Activated naive CD4-positive, alpha-beta T cell treated with anti-CD3 and anti-CD28 coated beads, Interleukin-2, amount 10 ng/mL, durations not matched to agents 7 days and 5 days (primary cell): ENCODE data around the gene CUL2.
"Not testable (repeated sequence)": the region's sequence is repeated elsewhere in the genome, so short reads cannot be mapped to it uniquely, and the experiment has no call there.

ENCODE experiments used
- CTCF ChIA-PET: fragments of 350-600 bp; sonication (Branson Sonifier 250); formaldehyde crosslinking; loops from one replicate; lab custom pipeline; 2021; ENCODE audit warnings: antibody characterized with exemption; lab: Charles Lee
- DNase-seq: peaks from one replicate; pipeline ENCODE4 v3.0.0-alpha.2; 2020
- H3K27ac Mint-ChIP-seq: one replicate; pipeline ENCODE4 v1.8.0; 2021; ENCODE audit warnings: mild to moderate bottlenecking, moderate library complexity, mixed read lengths
- H3K27me3 Mint-ChIP-seq: one replicate; pipeline ENCODE4 v1.8.0; 2021; ENCODE audit warnings: mild to moderate bottlenecking, mixed read lengths
- H3K36me3 Mint-ChIP-seq: one replicate; pipeline ENCODE4 v1.8.0; 2021; ENCODE audit warnings: mixed read lengths
- H3K4me1 Mint-ChIP-seq: one replicate; pipeline ENCODE4 v1.8.0; 2021; ENCODE audit warnings: mixed read lengths
- H3K4me3 Mint-ChIP-seq: one replicate; pipeline ENCODE4 v1.8.0; 2021; ENCODE audit warnings: mild to moderate bottlenecking, moderate library complexity, mixed read lengths
- H3K9me3 Mint-ChIP-seq: one replicate; pipeline ENCODE4 v1.8.0; 2021; ENCODE audit warnings: mixed read lengths

The CUL2 gene

GRCh38 chr10:35103882-35104281, 13.7 kb upstream of the CUL2 start:
- Mint-ChIP-seq H3K36me3 (no peaks in the 10 kb centered on the region), H3K9me3 (no peaks in the 10 kb centered on the region), H3K4me3 (no peak overlapping the region), H3K4me1 (no peaks in the 10 kb centered on the region), H3K27ac (no peak overlapping the region), H3K27me3 (peaks cover 7% of the 10 kb centered on the region)
- CTCF ChIA-PET, result interaction anchor here (0.7 kb wide), 1 partner anchor 368 kb away, joined by 4 read pairs; no protein-coding TSS in a partner anchor
- DNase-seq, result no peak

- H3K9me3 Mint-ChIP-seq, result peaks cover 3% of the 10 kb centered on the region
- no peaks in the 10 kb centered on the region for H3K36me3 Mint-ChIP-seq
- no peak overlapping the region for H3K27ac Mint-ChIP-seq
- CTCF ChIA-PET, result no interaction called here
- no peaks in the 10 kb centered on the region for H3K4me1 Mint-ChIP-seq
- no peak for DNase-seq
- no peak overlapping the region for H3K4me3 Mint-ChIP-seq
- peaks cover 26% of the 10 kb centered on the region for H3K27me3 Mint-ChIP-seq
These were observed 7.4 kb upstream of the CUL2 start for GRCh38 chr10:35097510-35097909.

- Mint-ChIP-seq H3K27ac (no peak overlapping the region), H3K4me3 (no peak overlapping the region), H3K27me3 (peaks cover 26% of the 10 kb centered on the region), H3K4me1 (peaks cover 2% of the 10 kb centered on the region), H3K36me3 (no peaks in the 10 kb centered on the region), H3K9me3 (peaks cover 3% of the 10 kb centered on the region)
- CTCF ChIA-PET, result interaction anchor here (0.6 to 1.3 kb wide), 4 partner anchors 51 to 862 kb away, joined by 3 to 4 read pairs (median 3); no protein-coding TSS in a partner anchor
- no peak for DNase-seq
These were observed 6.2 kb upstream of the CUL2 start for GRCh38 chr10:35096312-35096711.

- Mint-ChIP-seq H3K4me3 (no peak overlapping the region), H3K27ac (no peak overlapping the region), H3K4me1 (peaks cover 27% of the 10 kb centered on the region), H3K9me3 (peaks cover 3% of the 10 kb centered on the region), H3K27me3 (peaks cover 22% of the 10 kb centered on the region), H3K36me3 (peaks cover 9% of the 10 kb centered on the region)
- CTCF ChIA-PET, result no interaction called here
- no peak for DNase-seq
These were observed 2.7 kb upstream of the CUL2 start for GRCh38 chr10:35092851-35093250.

- Mint-ChIP-seq H3K4me1 (peaks cover 33% of the 10 kb centered on the region), H3K27ac (no peak overlapping the region), H3K27me3 (peaks cover 17% of the 10 kb centered on the region), H3K36me3 (peaks cover 16% of the 10 kb centered on the region), H3K9me3 (peaks cover 3% of the 10 kb centered on the region), H3K4me3 (no peak overlapping the region)
- CTCF ChIA-PET, result interaction anchor here (1.8 kb wide), 1 partner anchor 29 kb away, joined by 6 read pairs; no protein-coding TSS in a partner anchor
- no peak for DNase-seq
These were observed 2.1 kb upstream of the CUL2 start for GRCh38 chr10:35091994-35092790.

- Mint-ChIP-seq H3K9me3 (peaks cover 3% of the 10 kb centered on the region), H3K36me3 (peaks cover 18% of the 10 kb centered on the region), H3K4me1 (peaks cover 45% of the 10 kb centered on the region), H3K4me3 (peak overlapping the region; percentile 94), H3K27ac (peak overlapping the region; percentile 95), H3K27me3 (peaks cover 4% of the 10 kb centered on the region)
- DNase-seq, result peak; percentile 50
- CTCF ChIA-PET, result interaction anchor here (1.1 kb wide), 1 partner anchor 106 kb away, joined by 3 read pairs; no protein-coding TSS in a partner anchor
These were observed 455 bp downstream of the CUL2 start for GRCh38 chr10:35089611-35090161.

- H3K27ac Mint-ChIP-seq, result no peak overlapping the region
- H3K4me1 Mint-ChIP-seq, result peaks cover 30% of the 10 kb centered on the region
- CTCF ChIA-PET, result no interaction called here
- no peaks in the 10 kb centered on the region for H3K27me3 Mint-ChIP-seq
- DNase-seq, result no peak
- H3K4me3 Mint-ChIP-seq, result no peak overlapping the region
- peaks cover 4% of the 10 kb centered on the region for H3K9me3 Mint-ChIP-seq
- peaks cover 43% of the 10 kb centered on the region for H3K36me3 Mint-ChIP-seq
These were observed 6.9 kb downstream of the CUL2 start for GRCh38 chr10:35083242-35083641.

GRCh38 chr10:35080261-35080660, 9.9 kb downstream of the CUL2 start:
- H3K27ac Mint-ChIP-seq, H3K4me1 Mint-ChIP-seq, H3K4me3 Mint-ChIP-seq, H3K9me3 Mint-ChIP-seq, DNase-seq, CTCF ChIA-PET, H3K27me3 Mint-ChIP-seq: not testable (repeated sequence)
- peaks cover 35% of the 10 kb centered on the region for H3K36me3 Mint-ChIP-seq

- peaks cover 9% of the 10 kb centered on the region for H3K4me1 Mint-ChIP-seq
These were observed 10.4 kb downstream of the CUL2 start for GRCh38 chr10:35079763-35080162.

GRCh38 chr10:35079265-35079664, 10.9 kb downstream of the CUL2 start:
- CTCF ChIA-PET, result no interaction called here
- H3K4me3 Mint-ChIP-seq, result no peak overlapping the region
- no peak for DNase-seq
- H3K4me1 Mint-ChIP-seq, result peaks cover 6% of the 10 kb centered on the region
- H3K27me3 Mint-ChIP-seq, result no peaks in the 10 kb centered on the region
- no peak overlapping the region for H3K27ac Mint-ChIP-seq
- H3K36me3 Mint-ChIP-seq, result peaks cover 34% of the 10 kb centered on the region
- peaks cover 4% of the 10 kb centered on the region for H3K9me3 Mint-ChIP-seq

More at GRCh38 chr10:35079763-35080162, 10.4 kb downstream of the CUL2 start:
- Mint-ChIP-seq H3K36me3 (peaks cover 36% of the 10 kb centered on the region), H3K27me3 (no peaks in the 10 kb centered on the region), H3K4me3 (no peak overlapping the region), H3K9me3 (peaks cover 4% of the 10 kb centered on the region), H3K27ac (no peak overlapping the region)
- CTCF ChIA-PET, result no interaction called here
- DNase-seq, result no peak

- Mint-ChIP-seq H3K36me3 (peaks cover 19% of the 10 kb centered on the region), H3K27ac (no peak overlapping the region), H3K27me3 (no peaks in the 10 kb centered on the region), H3K4me3 (no peak overlapping the region), H3K4me1 (no peaks in the 10 kb centered on the region), H3K9me3 (no peaks in the 10 kb centered on the region)
- DNase-seq, result no peak
- CTCF ChIA-PET, result no interaction called here
These were observed 14.9 kb downstream of the CUL2 start for GRCh38 chr10:35075228-35075627.

- DNase-seq, result no peak
- no peaks in the 10 kb centered on the region for H3K9me3 Mint-ChIP-seq
- CTCF ChIA-PET, result no interaction called here
- no peak overlapping the region for H3K27ac Mint-ChIP-seq
- no peaks in the 10 kb centered on the region for H3K4me1 Mint-ChIP-seq
- no peak overlapping the region for H3K4me3 Mint-ChIP-seq
- peaks cover 22% of the 10 kb centered on the region for H3K36me3 Mint-ChIP-seq
- no peaks in the 10 kb centered on the region for H3K27me3 Mint-ChIP-seq
These were observed 15.9 kb downstream of the CUL2 start for GRCh38 chr10:35074266-35074665.

GRCh38 chr10:35070521-35070920, 19.6 kb downstream of the CUL2 start:
- no peaks in the 10 kb centered on the region for H3K9me3 Mint-ChIP-seq
- H3K27ac Mint-ChIP-seq, result no peak overlapping the region
- no peak for DNase-seq
- H3K4me1 Mint-ChIP-seq, result no peaks in the 10 kb centered on the region
- H3K27me3 Mint-ChIP-seq, result no peaks in the 10 kb centered on the region
- CTCF ChIA-PET, result no interaction called here
- H3K36me3 Mint-ChIP-seq, result peaks cover 34% of the 10 kb centered on the region
- no peak overlapping the region for H3K4me3 Mint-ChIP-seq

- no peaks in the 10 kb centered on the region for H3K27me3 Mint-ChIP-seq
- H3K27ac Mint-ChIP-seq, result no peak overlapping the region
- no peak overlapping the region for H3K4me3 Mint-ChIP-seq
- H3K9me3 Mint-ChIP-seq, result no peaks in the 10 kb centered on the region
- H3K4me1 Mint-ChIP-seq, result no peaks in the 10 kb centered on the region
- CTCF ChIA-PET, result interaction anchor here (0.8 kb wide), 1 partner anchor 70 kb away, joined by 3 read pairs; no protein-coding TSS in a partner anchor
- peaks cover 35% of the 10 kb centered on the region for H3K36me3 Mint-ChIP-seq
- DNase-seq, result no peak
These were observed 26.2 kb downstream of the CUL2 start for GRCh38 chr10:35063837-35064454.
